Astrocyte of the cerebellum (primary cell): ENCODE measurements around the gene ARHGAP15.

Experiments used
- DNase-seq: peaks from one replicate; pipeline ENCODE4 v3.0.0-alpha.2; 2011; ENCODE audit warnings: low read depth
- H3K4me3 ChIP-seq: 2 replicates; pipeline ENCODE4 v1.5.1; 2011; ENCODE audit warnings: mild to moderate bottlenecking, low read depth, low read length, moderate library complexity
- CTCF ChIP-seq: IDR thresholded peaks from 2 replicates; pipeline ENCODE4 v1.5.1; 2012; ENCODE audit warnings: low read length, low read depth, moderate library complexity, mild to moderate bottlenecking; ENCODE audit errors: missing control alignments
- in situ Hi-C: cut with HindIII; loops from 2 replicates; pipeline ENCODE4 v1.10.0; 2017; ENCODE audit warnings: low sequenced_read_pairs

The ARHGAP15 gene

GRCh38 chr2:143237146-143237777 is 108.0 kb downstream of the ARHGAP15 start:
- in situ Hi-C loops, result no loop called here
- TF ChIP-seq CTCF, result no peak
- DNase-seq, result no peak
- no peak overlapping the region for H3K4me3 ChIP-seq

GRCh38 chr2:143241403-143242088 is 112.3 kb downstream of the ARHGAP15 start:
- no peak for TF ChIP-seq CTCF
- H3K4me3 ChIP-seq, result no peak overlapping the region
- in situ Hi-C loops, result no loop called here
- no peak for DNase-seq

GRCh38 chr2:143246246-143246645 is 117.0 kb downstream of the ARHGAP15 start:
- no peak for TF ChIP-seq CTCF
- in situ Hi-C loops, result no loop called here
- no peak for DNase-seq
- H3K4me3 ChIP-seq, result no peak overlapping the region

- in situ Hi-C loops, result no loop called here
- H3K4me3 ChIP-seq, result no peak overlapping the region
- no peak for DNase-seq
- TF ChIP-seq CTCF, result no peak
These were observed 117.9 kb downstream of the ARHGAP15 start for GRCh38 chr2:143246815-143247744.

GRCh38 chr2:143248631-143249030 is 119.4 kb downstream of the ARHGAP15 start:
- DNase-seq, result no peak
- no peak for TF ChIP-seq CTCF
- in situ Hi-C loops, result no loop called here
- H3K4me3 ChIP-seq, result no peak overlapping the region

- no peak for DNase-seq
- in situ Hi-C loops, result no loop called here
- H3K4me3 ChIP-seq, result no peak overlapping the region
- no peak for TF ChIP-seq CTCF
These were observed 122.5 kb downstream of the ARHGAP15 start for GRCh38 chr2:143251681-143252080.
